Hepatocyte (in vitro differentiated cells): ENCODE data around the gene INPP5D. TPM values are rescaled to one million over a fixed set of nuclear protein-coding genes. Genes with fewer than 3 reads are reported as not detected.

Experiments
- DNase-seq: peaks from one replicate; pipeline ENCODE4 v3.0.0-alpha.2; 2016; ENCODE audit warnings: low spot score
- H2AFZ ChIP-seq: fragments of 200-600 bp; sonication (generic); 2 replicates; pipeline ENCODE4 v1.6.0; 2016; ENCODE audit warnings: antibody characterized with exemption, mild to moderate bottlenecking
- H3K27ac ChIP-seq: fragments of 200-600 bp; sonication (generic); 2 replicates; pipeline ENCODE4 v1.5.1; 2016; ENCODE audit warnings: mild to moderate bottlenecking
- H3K27me3 ChIP-seq: fragments of 200-600 bp; sonication (generic); 2 replicates; pipeline ENCODE4 v1.6.1; 2016
- H3K36me3 ChIP-seq: fragments of 200-600 bp; sonication (generic); replicated peaks from 2 replicates; pipeline ENCODE4 v1.5.1; 2016; ENCODE audit warnings: low read depth; ENCODE audit not compliant: insufficient read depth
- H3K4me1 ChIP-seq: fragments of 200-600 bp; sonication (generic); 2 replicates; pipeline ENCODE4 v1.5.1; 2016; ENCODE audit warnings: mild to moderate bottlenecking, moderate library complexity; ENCODE audit not compliant: insufficient read depth
- H3K4me2 ChIP-seq: fragments of 200-600 bp; sonication (generic); 2 replicates; pipeline ENCODE4 v1.6.0; 2016
- H3K4me3 ChIP-seq: fragments of 200-600 bp; sonication (generic); 2 replicates; pipeline ENCODE4 v1.5.1; 2016; ENCODE audit warnings: mild to moderate bottlenecking
- H3K79me2 ChIP-seq: fragments of 200-600 bp; sonication (generic); 2 replicates; pipeline ENCODE4 v1.6.0; 2017; ENCODE audit warnings: mild to moderate bottlenecking
- H3K9me2 ChIP-seq: fragments of 200-600 bp; sonication (generic); replicated peaks from 2 replicates; pipeline ENCODE4 v1.6.0; 2017; ENCODE audit warnings: mild to moderate bottlenecking; ENCODE audit not compliant: insufficient read depth
- H3K9me3 ChIP-seq: fragments of 200-600 bp; sonication (generic); 2 replicates; pipeline ENCODE4 v1.5.1; 2016; ENCODE audit warnings: low read depth, mild to moderate bottlenecking
- H4K20me1 ChIP-seq: fragments of 200-600 bp; sonication (generic); 2 replicates; pipeline ENCODE4 v1.6.0; 2016; ENCODE audit warnings: mild to moderate bottlenecking; ENCODE audit not compliant: insufficient read depth, poor library complexity, severe bottlenecking
- CTCF ChIP-seq: fragments of 200-600 bp; sonication (generic); IDR thresholded peaks from 2 replicates; pipeline ENCODE4 v1.5.1; 2016; ENCODE audit warnings: antibody characterized with exemption, mild to moderate bottlenecking; ENCODE audit not compliant: poor library complexity
- EZH2 ChIP-seq: fragments of 200-600 bp; sonication (generic); IDR thresholded peaks from 2 replicates; pipeline ENCODE4 v1.6.1; 2016; ENCODE audit warnings: antibody characterized with exemption, mild to moderate bottlenecking, borderline replicate concordance
- EZH2phosphoT487 ChIP-seq: fragments of 200-600 bp; sonication (generic); IDR thresholded peaks from one replicate; pipeline ENCODE4 v1.6.1; 2018; ENCODE audit warnings: antibody characterized with exemption, mild to moderate bottlenecking, low read depth, moderate library complexity; ENCODE audit not compliant: unreplicated experiment, severe bottlenecking
- WGBS: methylation state at CpG from one replicate; pipeline ENCODE4 v1.1.6; 2016; ENCODE audit warnings: low lambda C conversion rate; ENCODE audit errors: missing lambda C conversion rate; 5-methylcytosine and 5-hydroxymethylcytosine counted together
- polyA plus RNA-seq: library from polyadenylated mRNA; unstranded; fragments of >200 nt; fragmentation: Nextera tagmentation; extraction: Ambion mirVana; gene quantifications from 2 replicates; pipeline ENCODE4 v1.2.1, GENCODE V29; 2016
- total RNA-seq: library from RNA; depleted of rRNA; stranded (reverse); fragments of >200 nt; gene quantifications from 2 replicates; pipeline ENCODE4 v1.2.3, GENCODE V29; 2014

INPP5D gene
- total and polyA plus RNA-seq, 2 experiments from 2014 or later: 3.3 to 5.2 TPM

GRCh38 chr2:233163486-233164103, 103.5 kb downstream of the INPP5D start:
- Histone ChIP-seq H3K4me3 (no peak overlapping the region), H3K9me2 (no peaks in the 10 kb centered on the region), H3K4me2 (no peak overlapping the region), H2AFZ (no peak overlapping the region), H3K27ac (no peak overlapping the region), H3K79me2 (no peaks in the 10 kb centered on the region), H3K36me3 (no peaks in the 10 kb centered on the region), H4K20me1 (no peaks in the 10 kb centered on the region), H3K4me1 (no peaks in the 10 kb centered on the region), H3K9me3 (no peaks in the 10 kb centered on the region), H3K27me3 (no peaks in the 10 kb centered on the region)
- 71% methylated on average over 18 of the region's 18 CpGs for WGBS
- TF ChIP-seq EZH2phosphoT487: no peak
- no peak for TF ChIP-seq CTCF
- no peak for TF ChIP-seq EZH2
- DNase-seq: no peak

DNA sequence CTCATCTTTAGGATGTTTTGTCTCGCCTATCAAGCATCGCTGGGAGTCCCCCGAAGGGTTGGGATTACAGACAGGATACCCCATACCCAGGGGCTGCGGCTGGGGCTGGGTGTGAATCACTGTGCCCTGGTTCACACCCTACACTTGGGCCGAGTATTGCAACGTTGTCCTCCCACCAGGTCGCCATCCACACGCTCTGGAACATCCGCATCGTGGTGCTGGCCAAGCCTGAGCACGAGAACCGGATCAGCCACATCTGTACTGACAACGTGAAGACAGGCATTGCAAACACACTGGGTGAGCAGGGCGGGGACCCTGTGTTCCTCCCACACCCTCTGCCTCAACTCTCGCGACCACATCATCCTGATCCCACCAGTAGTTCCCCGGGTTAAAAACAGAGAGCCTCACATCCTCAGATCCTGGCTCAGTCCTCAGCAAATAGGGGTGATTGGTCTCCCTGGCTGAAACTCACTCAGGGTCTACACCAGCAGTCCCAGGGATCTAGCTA, 104.0 kb downstream of the INPP5D start:
- H2AFZ ChIP-seq: no peak overlapping the region
- H3K9me3 ChIP-seq: no peaks in the 10 kb centered on the region
- H3K4me3 ChIP-seq: no peak overlapping the region
- no peaks in the 10 kb centered on the region for H4K20me1 ChIP-seq
- no peaks in the 10 kb centered on the region for H3K4me1 ChIP-seq
- no peak overlapping the region for H3K4me2 ChIP-seq
- no peaks in the 10 kb centered on the region for H3K79me2 ChIP-seq
- H3K9me2 ChIP-seq: no peaks in the 10 kb centered on the region
- no peak for DNase-seq
- 93% methylated on average over 17 of the region's 17 CpGs for WGBS
- no peaks in the 10 kb centered on the region for H3K27me3 ChIP-seq
- no peak overlapping the region for H3K27ac ChIP-seq
- TF ChIP-seq EZH2 (no peak), CTCF (no peak), EZH2phosphoT487 (no peak)
- H3K36me3 ChIP-seq: no peaks in the 10 kb centered on the region

DNA sequence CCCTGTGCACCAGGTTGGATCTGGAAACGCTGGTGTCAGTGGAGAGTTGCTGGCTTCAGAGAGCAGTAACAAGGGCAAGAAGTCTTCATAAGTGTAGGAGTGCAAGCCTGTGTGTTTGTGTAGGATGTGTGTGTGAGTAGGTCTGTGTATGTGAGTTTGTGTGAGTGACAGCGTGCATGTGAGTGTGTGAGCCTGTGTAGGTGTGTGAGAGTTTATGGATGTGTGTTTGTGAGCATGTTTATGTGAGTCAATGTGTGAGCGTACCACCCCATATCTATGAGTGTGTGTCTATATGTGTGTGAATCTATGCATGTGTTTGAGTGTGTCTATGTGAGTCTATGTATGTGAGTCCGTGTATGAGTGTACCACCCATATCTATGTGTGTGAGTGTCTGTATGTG, 104.8 kb downstream of the INPP5D start:
- Histone ChIP-seq H3K9me3 (no peaks in the 10 kb centered on the region), H3K4me1 (no peaks in the 10 kb centered on the region), H3K4me3 (no peak overlapping the region), H3K9me2 (no peaks in the 10 kb centered on the region), H3K79me2 (no peaks in the 10 kb centered on the region), H3K27ac (no peak overlapping the region), H4K20me1 (no peaks in the 10 kb centered on the region), H3K4me2 (no peak overlapping the region), H2AFZ (no peak overlapping the region), H3K36me3 (no peaks in the 10 kb centered on the region), H3K27me3 (no peaks in the 10 kb centered on the region)
- DNase-seq: no peak
- WGBS: 90% methylated on average over 4 of the region's 4 CpGs
- TF ChIP-seq EZH2phosphoT487 (no peak), CTCF (no peak), EZH2 (no peak)

DNA sequence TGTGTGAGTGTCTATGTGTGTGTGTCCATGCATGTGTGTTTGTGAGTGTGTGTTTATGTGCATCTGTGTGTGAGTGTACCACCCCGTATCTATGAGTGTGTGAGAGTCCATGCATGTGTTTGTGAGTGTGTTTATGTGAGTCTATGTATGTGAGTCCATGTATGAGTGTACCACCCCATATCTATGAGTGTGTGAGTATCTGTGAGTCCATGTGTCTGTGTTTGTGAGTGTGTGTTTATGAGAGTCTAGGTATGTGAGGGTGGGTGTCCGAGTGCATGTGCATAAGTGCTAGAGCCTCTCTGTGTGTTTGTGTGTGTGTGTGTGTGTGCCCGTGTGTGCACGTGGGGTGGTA, 105.4 kb downstream of the INPP5D start:
- H3K4me2 ChIP-seq: no peak overlapping the region
- H3K27ac ChIP-seq: no peak overlapping the region

More for the DNA sequence above, 105.4 kb downstream of the INPP5D start:
- Histone ChIP-seq H3K9me2 (no peaks in the 10 kb centered on the region), H4K20me1 (no peaks in the 10 kb centered on the region), H3K27me3 (no peaks in the 10 kb centered on the region), H3K79me2 (no peaks in the 10 kb centered on the region), H3K4me3 (no peak overlapping the region), H3K4me1 (no peaks in the 10 kb centered on the region), H2AFZ (no peak overlapping the region), H3K36me3 (no peaks in the 10 kb centered on the region), H3K9me3 (no peaks in the 10 kb centered on the region)
- WGBS: 95% methylated on average over 4 of the region's 4 CpGs
- DNase-seq: no peak
- no peak for TF ChIP-seq EZH2
- no peak for TF ChIP-seq EZH2phosphoT487
- TF ChIP-seq CTCF: no peak
